SJCRH30 (cell line): Measurements from ENCODE around the gene PROKR2. TPM values are rescaled to one million over a fixed set of nuclear protein-coding genes. Genes with fewer than 3 reads are reported as not detected.

Experiments used
- DNase-seq, 2 experiments: peaks; one replicate each; pipeline ENCODE4 v3.0.0-alpha.2; 2015 to 2020
- H3K27ac ChIP-seq: fragments of 250-450 bp; sonication (Bioruptor Pico); 2 replicates; pipeline ENCODE4 v1.5.1; 2020; ENCODE audit warnings: mild to moderate bottlenecking, moderate library complexity
- H3K27me3 ChIP-seq: fragments of 250-450 bp; sonication (Bioruptor Pico); 2 replicates; pipeline ENCODE4 v1.5.1; 2020; ENCODE audit warnings: mild to moderate bottlenecking, moderate library complexity
- H3K36me3 ChIP-seq: fragments of 250-450 bp; sonication (Bioruptor Pico); 2 replicates; pipeline ENCODE4 v1.5.1; 2020; ENCODE audit warnings: mild to moderate bottlenecking, moderate library complexity
- H3K4me1 ChIP-seq: fragments of 250-450 bp; sonication (Bioruptor Pico); 2 replicates; pipeline ENCODE4 v1.5.1; 2020; ENCODE audit warnings: mild to moderate bottlenecking, moderate library complexity
- H3K4me3 ChIP-seq: fragments of 250-450 bp; sonication (Bioruptor Pico); 2 replicates; pipeline ENCODE4 v1.5.1; 2020; ENCODE audit warnings: mild to moderate bottlenecking, moderate library complexity
- H3K9me3 ChIP-seq: fragments of 250-450 bp; sonication (Bioruptor Pico); replicated peaks from 2 replicates; pipeline ENCODE4 v1.5.1; 2020; ENCODE audit warnings: mild to moderate bottlenecking, moderate library complexity
- total RNA-seq: library from RNA; depleted of rRNA; stranded (reverse); fragments of >200 nt; shearing (Covaris generic); gene quantifications from 2 replicates; pipeline ENCODE4 v1.2.3, GENCODE V29; 2014

PROKR2 gene
- total RNA-seq, 1 experiment from 2014 or later, result not detected

DNA sequence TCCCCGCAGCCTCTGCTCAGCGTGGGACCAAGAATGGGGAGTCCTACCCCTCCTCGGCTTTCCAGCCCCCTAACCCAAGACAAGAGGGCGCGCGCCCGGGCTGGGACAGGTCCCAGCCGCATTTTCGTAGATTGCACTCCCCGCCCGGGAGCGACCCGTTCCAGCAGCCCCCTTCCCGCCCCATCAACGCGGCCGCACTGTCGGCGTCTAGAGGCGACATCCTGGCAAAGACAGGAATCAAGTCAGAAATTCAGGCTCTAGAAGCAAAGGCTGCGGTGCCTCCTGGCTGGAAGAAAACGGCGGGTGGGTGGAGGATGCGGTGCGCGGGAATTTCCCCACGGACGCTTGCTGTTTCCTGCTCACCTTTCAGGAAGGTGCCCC, 957 bp downstream of the PROKR2 start:
- H3K36me3 ChIP-seq, result no peaks in the 10 kb centered on the region
- H3K27ac ChIP-seq, result no peak overlapping the region
- no peaks in the 10 kb centered on the region for H3K4me1 ChIP-seq
- DNase-seq, result no peak
- no peaks in the 10 kb centered on the region; the same call in 1 of the 2 replicates for H3K27me3 ChIP-seq
- no peak overlapping the region for H3K4me3 ChIP-seq
- no peaks in the 10 kb centered on the region for H3K9me3 ChIP-seq

DNA sequence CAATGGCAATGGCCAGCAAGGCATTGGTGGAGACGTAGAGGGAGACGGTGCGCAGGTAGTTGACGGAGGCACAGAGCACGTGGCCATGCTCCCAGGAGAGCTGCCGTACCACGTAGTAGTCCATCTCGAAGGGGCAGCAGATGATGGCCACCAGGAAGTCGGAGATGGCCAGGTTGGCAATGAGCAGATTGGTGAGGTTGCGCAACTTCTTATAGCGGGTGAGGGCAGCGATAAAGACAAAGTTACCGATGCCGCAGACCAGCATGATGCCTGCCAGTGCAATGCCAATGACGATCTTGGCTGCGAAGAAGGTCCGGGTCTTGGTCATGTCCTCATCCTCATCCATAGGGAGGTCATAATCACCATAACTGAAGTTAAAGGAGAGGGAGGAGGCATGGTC, 2.8 kb downstream of the PROKR2 start:
- Histone ChIP-seq H3K27me3 (no peaks in the 10 kb centered on the region), H3K36me3 (no peaks in the 10 kb centered on the region), H3K4me3 (no peak overlapping the region)

DNA sequence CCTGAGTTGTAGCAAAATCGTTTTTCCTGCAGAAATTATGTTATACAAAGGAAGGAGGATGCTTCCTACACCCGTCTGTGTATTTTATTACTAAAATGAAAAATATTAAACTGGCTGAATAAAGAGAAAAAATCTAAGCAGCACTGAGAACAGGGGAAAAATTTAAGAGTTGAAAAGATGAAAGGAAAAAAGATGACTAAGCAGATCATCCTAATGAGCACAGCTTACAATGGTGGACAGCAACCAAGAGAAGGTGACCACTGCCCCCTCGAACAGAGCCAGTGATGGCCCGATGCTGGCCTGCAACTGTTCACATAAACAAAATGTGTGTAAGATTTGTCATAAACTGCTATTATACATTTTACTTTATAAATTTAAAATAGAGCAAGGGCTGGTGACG, 4.2 kb downstream of the PROKR2 start:
- DNase-seq, result no peak
- no peak overlapping the region for H3K27ac ChIP-seq
- H3K9me3 ChIP-seq, result 0 out of 2 replicates have a peak, but pooled peaks cover 8% of the 10 kb centered on the region
- H3K4me1 ChIP-seq, result no peaks in the 10 kb centered on the region
- no peaks in the 10 kb centered on the region for H3K36me3 ChIP-seq
- H3K4me3 ChIP-seq, result no peak overlapping the region
- no peaks in the 10 kb centered on the region for H3K27me3 ChIP-seq

More for the DNA sequence above, 2.8 kb downstream of the PROKR2 start:
- Histone ChIP-seq H3K27ac (no peak overlapping the region), H3K9me3 (0 out of 2 replicates have a peak, but pooled peaks cover 8% of the 10 kb centered on the region), H3K4me1 (no peaks in the 10 kb centered on the region)
- no peak for DNase-seq

DNA sequence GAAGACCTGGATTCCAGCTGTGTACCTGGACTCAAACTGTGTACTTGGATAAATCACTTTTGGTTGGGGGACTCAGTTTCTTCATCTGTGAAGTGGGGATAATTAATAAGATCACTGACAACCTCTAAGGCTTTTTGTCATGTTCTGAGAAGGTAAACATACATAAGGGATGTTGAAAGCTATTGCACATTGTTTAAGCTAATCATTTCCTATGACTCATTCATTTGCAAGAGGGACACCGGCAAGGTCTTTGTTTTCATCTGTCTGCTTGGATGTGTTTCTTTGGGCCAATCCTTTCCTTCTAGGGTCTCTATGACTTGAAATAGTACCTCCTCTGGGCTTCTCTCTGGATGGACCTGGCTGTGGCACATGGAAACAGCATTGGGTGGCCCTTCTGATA, 6.8 kb downstream of the PROKR2 start:
- H3K27me3 ChIP-seq, result no peaks in the 10 kb centered on the region
- 0 out of 2 replicates have a peak, but pooled peaks cover 8% of the 10 kb centered on the region for H3K9me3 ChIP-seq
- no peak for DNase-seq

DNA sequence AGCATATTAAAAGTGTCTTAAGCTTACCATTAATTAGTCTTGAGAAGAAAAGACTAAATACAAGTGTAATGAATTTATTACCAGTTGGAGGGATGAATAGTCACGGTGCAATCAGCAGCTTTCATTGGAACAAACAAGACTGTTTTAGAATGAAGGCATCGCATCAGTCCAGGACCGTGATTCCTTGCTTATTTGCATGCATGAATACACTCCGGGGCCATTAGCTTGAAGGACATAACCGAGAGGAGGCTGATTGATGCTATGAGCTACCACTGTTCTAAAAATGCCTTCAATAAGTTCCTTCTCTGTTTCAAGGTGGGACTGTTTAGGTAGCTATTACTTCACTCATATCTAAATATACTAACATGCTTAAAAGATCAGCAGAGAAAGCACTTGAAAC, 17.9 kb downstream of the PROKR2 start:
- Histone ChIP-seq H3K9me3 (no peaks in the 10 kb centered on the region), H3K36me3 (no peaks in the 10 kb centered on the region), H3K27ac (no peak overlapping the region), H3K4me1 (no peaks in the 10 kb centered on the region), H3K4me3 (no peak overlapping the region), H3K27me3 (peaks cover 5% of the 10 kb centered on the region; the same call in 1 of the 2 replicates)
- no peak for DNase-seq

More for the DNA sequence above, 6.8 kb downstream of the PROKR2 start:
- H3K36me3 ChIP-seq, result no peaks in the 10 kb centered on the region
- no peaks in the 10 kb centered on the region for H3K4me1 ChIP-seq
- H3K27ac ChIP-seq, result no peak overlapping the region
- H3K4me3 ChIP-seq, result no peak overlapping the region

DNA sequence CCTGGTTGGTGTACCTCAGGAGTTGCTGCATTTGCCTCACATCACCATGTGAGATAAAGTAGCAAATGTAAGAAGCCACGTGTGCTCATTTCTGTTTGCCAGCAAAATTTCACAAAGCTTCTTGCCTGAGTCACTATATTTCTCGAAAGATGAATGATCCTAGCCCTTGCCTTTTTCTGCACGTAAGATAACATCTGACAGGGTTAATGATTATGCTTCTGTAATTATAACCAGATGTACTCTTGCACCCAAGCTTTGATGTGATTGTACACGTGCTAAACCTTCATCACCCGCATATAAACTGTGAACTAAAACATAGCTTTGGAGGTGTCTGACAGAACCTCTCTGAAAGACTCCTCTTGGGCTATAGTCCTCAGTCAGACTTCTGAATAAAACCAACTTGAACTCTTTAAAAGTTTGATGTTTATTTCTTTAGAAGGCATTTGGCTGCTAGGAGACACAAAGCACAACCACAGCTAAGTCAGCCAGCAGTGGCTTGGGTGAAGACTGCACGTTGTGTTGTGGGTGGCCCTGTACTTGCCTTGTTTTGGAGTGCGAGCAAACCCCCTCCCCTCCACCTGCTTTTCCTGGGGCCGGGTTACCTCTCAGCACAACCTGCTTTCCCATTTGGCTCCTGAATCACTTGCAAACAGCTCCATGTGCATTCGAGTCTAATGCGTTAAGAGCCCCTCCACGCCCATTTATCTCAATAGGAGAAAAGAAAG, 19.3 kb downstream of the PROKR2 start:
- no peak overlapping the region for H3K4me3 ChIP-seq
- DNase-seq, result no peak
- H3K27me3 ChIP-seq, result peaks cover 11% of the 10 kb centered on the region; the same call in 1 of the 2 replicates
- H3K27ac ChIP-seq, result no peak overlapping the region
- H3K4me1 ChIP-seq, result no peaks in the 10 kb centered on the region
- no peaks in the 10 kb centered on the region for H3K9me3 ChIP-seq
- no peaks in the 10 kb centered on the region for H3K36me3 ChIP-seq

DNA sequence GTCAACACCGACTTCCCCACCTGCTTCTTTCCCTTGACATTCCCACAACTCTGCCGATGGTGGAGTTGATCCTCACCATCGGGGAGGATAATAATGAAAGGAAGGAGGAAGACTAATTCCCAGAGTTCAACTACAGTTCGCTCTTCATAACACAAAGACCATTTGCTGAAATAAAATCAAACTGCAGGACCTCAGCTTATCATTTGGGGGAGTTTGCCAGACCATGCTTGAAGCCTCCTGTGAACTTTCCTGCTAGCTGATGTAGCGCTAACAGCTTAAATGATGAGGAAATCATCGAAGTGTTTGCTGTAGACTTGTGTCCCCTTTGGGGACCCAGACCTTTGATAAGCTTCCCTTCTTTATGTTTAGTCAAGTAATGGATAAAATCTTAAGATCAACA, 26.2 kb downstream of the PROKR2 start:
- Histone ChIP-seq H3K9me3 (no peaks in the 10 kb centered on the region), H3K27me3 (peaks cover 10% of the 10 kb centered on the region; the same call in 1 of the 2 replicates), H3K36me3 (no peaks in the 10 kb centered on the region), H3K4me3 (no peak overlapping the region), H3K27ac (no peak overlapping the region), H3K4me1 (no peaks in the 10 kb centered on the region)
- no peak for DNase-seq

DNA sequence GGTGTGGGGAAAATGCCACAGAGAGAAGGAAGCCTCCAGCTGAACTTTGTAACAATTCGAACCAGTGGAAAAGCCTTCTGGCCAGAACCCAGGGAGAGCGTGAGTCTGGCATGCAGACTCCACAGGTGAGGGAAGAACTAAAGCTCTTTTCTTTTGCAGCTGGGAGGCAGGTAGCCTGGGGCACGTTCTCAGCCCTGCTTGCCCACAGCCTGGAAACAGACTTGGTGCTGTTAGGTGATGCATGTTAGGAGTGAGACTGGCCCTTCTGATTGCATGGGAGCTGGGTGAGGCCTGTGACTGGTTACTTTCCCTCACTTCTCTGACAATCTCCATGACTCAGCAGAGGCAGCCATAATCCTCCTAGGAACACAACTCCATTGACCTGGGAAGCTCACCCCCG, 34.2 kb downstream of the PROKR2 start:
- no peak overlapping the region for H3K4me3 ChIP-seq
- DNase-seq, result no peak
- no peaks in the 10 kb centered on the region for H3K27me3 ChIP-seq
- no peaks in the 10 kb centered on the region for H3K9me3 ChIP-seq
- no peaks in the 10 kb centered on the region for H3K36me3 ChIP-seq
- H3K4me1 ChIP-seq, result no peaks in the 10 kb centered on the region
- H3K27ac ChIP-seq, result no peak overlapping the region

DNA sequence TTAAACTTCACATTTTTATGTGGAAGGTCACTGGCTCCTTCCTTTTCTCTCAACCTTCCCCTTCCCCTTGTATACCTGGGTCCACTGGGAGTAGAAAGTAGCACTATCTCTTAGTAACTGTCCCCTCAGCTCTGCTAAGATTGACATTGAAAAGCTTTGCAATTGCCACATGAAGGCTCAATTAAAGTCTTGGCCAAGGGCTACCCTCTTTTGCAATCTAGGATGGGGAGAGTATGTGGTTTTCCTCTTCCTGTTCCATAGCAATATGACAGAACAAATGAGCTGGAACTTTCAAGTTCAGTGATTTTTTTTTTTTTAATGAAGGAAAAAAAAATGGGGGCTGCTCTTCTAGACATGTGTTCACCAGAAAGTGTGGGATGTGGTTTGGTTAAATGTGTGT, 37.1 kb downstream of the PROKR2 start:
- no peaks in the 10 kb centered on the region for H3K27me3 ChIP-seq
- DNase-seq, result no peak
- no peak overlapping the region for H3K4me3 ChIP-seq
- H3K36me3 ChIP-seq, result no peaks in the 10 kb centered on the region
- H3K9me3 ChIP-seq, result no peaks in the 10 kb centered on the region
- no peak overlapping the region for H3K27ac ChIP-seq
- no peaks in the 10 kb centered on the region for H3K4me1 ChIP-seq

DNA sequence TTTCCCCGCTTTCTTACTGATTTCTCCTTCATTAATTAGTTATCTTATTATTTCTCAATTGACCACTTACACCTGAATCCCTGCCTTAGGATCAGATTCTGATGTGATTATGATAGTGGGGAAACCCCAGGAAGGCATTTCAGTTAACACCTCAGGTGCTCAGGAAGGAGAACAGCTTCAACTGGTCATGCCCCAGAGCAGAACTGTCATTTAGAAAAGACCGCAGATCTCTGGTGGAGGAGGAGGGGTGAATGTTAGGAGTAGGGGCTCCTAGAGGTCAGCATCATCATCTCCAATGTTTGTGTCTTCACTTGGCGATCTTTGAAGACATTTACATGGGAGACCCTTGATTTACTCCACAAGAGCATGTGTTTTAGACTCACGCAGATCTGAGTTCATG, 44.5 kb downstream of the PROKR2 start:
- H3K4me1 ChIP-seq, result no peaks in the 10 kb centered on the region
- H3K9me3 ChIP-seq, result no peaks in the 10 kb centered on the region
- DNase-seq, result no peak
- no peak overlapping the region for H3K27ac ChIP-seq
- H3K36me3 ChIP-seq, result no peaks in the 10 kb centered on the region
- no peak overlapping the region for H3K4me3 ChIP-seq
- H3K27me3 ChIP-seq, result peaks cover 15% of the 10 kb centered on the region

DNA sequence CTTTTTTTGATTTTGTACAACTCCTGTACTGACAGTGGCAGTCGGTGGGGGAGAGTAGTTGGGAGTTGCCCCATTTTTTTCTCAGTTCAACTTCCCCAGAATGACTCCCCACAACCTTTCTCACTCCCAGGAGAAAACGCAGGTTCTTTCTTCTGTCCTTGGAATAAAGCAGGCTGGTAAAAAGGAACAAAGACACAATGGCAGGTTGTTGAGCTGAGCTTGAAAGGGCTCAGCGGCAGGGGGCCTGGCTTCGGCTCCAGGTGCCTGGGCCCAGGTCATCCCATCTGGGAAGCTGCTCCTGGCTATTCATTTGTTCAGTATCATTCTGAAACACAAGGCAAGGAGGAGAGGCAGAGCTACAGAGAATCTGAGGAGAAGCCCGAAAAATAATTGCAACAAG, 46.2 kb downstream of the PROKR2 start:
- H3K9me3 ChIP-seq, result no peaks in the 10 kb centered on the region
- no peaks in the 10 kb centered on the region for H3K36me3 ChIP-seq
- no peak overlapping the region for H3K4me3 ChIP-seq
- H3K27ac ChIP-seq, result no peak overlapping the region
- no peak for DNase-seq
- no peaks in the 10 kb centered on the region for H3K4me1 ChIP-seq
- H3K27me3 ChIP-seq, result peaks cover 19% of the 10 kb centered on the region

DNA sequence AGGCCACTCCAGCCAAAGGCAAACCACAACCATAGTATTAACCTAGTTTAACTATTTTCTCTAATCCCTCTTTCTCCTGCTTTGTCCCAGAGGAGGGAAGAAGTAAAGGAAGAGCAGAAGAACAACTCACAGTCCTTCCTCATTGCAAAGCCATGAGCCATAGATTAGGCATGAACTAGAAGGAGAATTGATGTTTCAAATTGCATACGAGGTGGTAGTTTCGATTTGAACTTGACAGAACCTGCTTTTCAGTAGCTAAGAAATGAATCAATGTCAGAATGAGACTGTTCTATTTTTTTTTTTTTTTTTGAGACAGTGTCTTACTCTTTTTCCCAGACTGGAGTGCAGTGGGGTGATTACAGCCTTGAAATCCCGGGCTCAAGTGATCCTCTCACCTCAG, 48.3 kb downstream of the PROKR2 start:
- no peak overlapping the region for H3K27ac ChIP-seq
- H3K9me3 ChIP-seq, result no peaks in the 10 kb centered on the region
- DNase-seq, result no peak
- no peaks in the 10 kb centered on the region for H3K36me3 ChIP-seq
- H3K4me1 ChIP-seq, result no peaks in the 10 kb centered on the region
- no peak overlapping the region for H3K4me3 ChIP-seq
- H3K27me3 ChIP-seq, result peaks cover 28% of the 10 kb centered on the region

DNA sequence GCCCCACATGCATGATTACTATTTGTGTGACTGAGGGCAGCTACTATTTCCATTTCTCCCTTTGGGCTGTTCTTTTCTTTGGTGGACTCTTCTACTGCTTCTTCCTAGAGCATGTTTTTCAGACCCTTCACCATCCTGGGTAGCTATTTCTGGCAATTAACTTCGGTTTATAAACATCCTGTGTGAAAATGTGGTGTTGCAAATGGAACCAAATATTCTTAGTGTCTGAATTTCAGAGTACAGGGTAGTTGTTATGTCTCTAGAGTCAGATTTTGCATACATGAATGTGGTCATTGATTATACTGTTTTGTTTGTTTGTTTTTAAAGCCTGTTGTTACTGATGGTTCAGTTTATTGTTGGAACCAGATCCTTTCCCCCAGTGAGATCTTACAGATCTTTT, 49.7 kb downstream of the PROKR2 start:
- no peak for DNase-seq
- Histone ChIP-seq H3K4me1 (no peaks in the 10 kb centered on the region), H3K36me3 (no peaks in the 10 kb centered on the region), H3K27ac (no peak overlapping the region), H3K4me3 (no peak overlapping the region), H3K9me3 (no peaks in the 10 kb centered on the region), H3K27me3 (peaks cover 23% of the 10 kb centered on the region; the same call in 1 of the 2 replicates)
